DMS 273 (cell line): ENCODE results near the gene PER2.

Experiments
- DNase-seq: peaks from one replicate; lab custom pipeline; 2025; ENCODE audit not compliant: unreplicated experiment; lab: John Stamatoyannopoulos, UW

PER2 gene

DNA sequence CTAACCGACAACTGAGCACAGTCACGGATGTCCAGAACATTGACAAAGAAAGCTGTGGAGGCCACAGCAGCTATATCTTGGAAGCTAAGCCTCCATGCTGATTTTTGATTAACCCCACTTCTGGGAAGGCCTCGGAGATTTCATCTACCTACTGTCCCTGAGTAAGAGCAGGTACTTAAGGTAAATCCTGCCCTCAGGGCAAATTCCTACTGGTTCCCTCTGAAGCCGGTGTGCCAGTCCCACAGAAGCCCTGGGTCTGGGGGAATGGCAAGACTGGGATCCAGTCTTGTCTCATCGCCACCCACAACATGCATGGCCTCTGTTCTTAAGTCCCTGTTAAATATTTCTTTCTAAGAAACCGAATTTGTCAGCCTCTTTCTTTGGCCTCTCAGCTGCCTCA is 18.7 kb downstream of the PER2 start:
- DNase-seq = no peak

DNA sequence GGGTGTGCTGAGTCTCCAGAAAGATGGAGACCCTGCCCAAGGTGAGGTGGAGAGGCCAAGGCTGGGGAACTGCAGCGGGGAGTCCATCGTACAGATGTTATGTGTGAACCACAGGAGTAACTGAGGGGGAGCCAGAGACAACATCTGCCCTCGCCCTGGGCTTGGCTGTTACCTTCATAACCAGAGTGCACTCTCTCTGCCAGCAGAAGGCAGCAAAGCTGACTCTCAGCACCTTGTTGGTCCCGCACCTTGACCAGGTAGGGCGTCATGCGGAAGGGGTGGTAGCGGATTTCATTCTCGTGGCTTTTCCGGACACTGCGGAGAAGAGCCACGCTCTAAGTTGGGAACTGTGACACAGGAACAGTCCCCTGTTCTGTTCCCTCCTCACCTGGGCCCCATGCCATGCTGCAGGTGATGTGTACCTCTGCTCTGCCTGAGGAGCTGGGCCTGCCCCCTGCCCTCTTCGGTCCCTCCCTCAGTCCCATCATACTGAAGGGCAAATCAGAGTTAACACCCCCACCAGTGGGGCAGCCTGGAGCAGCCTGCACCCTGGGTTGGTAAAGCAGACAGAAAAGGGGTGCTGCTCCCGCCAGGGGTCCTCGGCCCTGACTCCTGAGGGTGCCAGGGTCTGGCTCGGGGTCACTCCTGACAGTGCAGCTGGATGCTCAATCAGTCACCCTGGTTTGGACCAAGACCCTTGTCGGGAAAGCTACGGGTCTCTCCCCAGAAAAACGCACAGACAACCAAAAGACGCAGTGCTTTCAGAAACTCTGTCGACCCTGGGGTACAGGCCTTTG is 20.3 kb downstream of the PER2 start:
- DNase-seq = no peak

DNA sequence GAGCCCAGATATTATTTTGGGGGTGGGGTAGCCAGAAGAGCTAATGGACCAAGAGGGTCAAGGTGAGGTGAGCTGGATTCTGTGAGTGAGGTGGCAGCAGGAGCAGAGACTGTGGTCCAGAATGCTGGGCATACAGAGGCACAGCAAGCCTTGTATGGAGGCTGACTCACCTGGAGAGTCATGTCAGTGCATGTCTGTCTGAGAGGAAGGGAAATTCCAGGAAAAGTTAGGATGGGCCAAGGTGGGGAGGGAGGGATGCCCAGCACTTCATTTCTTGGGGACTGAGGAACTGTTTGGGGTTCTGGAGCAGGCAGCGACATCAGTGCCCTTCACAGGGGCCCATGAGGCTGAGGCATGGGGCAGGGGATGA is 21.1 kb downstream of the PER2 start:
- DNase-seq = no peak

DNA sequence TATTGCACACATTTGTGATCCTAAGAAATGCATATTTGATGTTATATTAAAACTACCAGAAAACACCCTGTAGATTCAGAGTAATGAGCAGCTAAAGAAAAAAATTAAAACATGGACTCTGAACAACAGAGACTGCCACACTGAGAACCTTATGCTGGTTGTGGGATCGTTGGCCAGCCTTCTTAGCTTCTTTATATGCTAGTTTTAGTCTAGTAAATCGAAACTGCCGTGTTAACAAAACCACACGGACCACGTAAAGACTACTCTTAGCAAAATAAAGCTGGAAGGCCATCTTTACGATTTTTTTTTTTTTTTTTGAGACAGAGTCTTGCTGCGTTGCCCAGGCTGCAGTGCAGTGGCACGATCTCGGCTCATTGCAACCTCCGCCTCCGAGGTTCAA is 22.8 kb downstream of the PER2 start:
- no peak for DNase-seq

DNA sequence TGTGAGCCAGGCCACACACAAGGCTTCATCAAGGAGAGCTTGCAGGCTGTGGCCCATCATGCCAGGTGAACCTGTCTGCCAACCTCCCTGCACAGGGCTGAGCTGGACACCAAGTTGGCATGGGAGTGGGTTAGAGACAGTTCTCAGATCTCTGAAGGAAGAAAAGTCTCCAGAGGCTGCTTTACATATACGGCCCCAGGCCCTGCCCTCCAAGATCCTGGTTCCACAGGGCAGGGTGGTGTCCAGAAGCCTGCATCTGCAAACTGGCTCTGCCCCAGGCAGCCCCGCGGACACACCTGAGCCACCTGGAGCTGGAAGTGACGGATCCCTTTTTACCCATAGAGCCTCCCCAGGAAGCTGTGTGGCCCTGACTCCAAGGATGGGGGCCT is 24.3 kb downstream of the PER2 start:
- no peak for DNase-seq

DNA sequence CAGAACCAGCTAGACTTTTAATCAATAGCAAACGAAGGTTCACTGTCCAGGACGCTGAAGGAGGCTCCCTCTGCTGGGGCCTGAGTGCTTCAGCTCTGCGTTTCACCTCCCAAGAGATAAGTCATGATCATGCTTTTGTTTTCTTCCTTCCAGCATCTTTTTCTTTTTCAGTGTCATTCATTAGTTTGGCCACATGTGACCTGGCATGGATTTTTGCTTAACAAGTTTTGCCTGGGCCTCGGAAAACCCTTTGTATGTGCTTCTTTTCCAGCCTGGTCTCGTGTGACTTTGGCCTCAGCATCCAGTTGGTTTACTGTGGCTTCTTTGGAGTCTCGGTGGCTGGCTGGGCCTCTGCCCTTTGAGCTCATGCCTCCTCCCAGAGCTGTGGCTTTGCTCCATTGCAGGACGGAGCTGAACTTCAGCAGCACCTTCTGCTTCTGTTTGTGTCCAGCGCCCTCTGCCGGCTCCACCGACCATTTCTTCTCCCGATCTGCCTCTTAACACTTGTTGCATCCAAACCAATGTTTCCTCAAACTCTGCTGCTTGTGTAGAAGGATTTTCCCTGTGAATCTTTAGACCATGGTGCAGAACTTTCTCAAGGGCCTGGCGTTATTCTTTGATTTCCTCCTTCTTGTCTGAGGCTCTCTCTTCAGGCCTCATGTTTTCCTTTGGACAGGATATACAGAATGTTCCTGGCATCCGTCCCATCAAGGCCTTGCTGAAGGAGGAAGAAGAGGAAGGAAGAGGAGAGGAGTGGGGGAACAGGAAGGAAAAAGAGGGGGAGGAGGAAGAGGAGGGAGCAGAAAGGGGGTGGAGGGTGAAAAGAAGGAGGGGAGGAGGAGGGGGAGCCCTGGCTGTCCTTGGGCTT is 25.0 kb downstream of the PER2 start:
- peak; percentile 90 for DNase-seq

DNA sequence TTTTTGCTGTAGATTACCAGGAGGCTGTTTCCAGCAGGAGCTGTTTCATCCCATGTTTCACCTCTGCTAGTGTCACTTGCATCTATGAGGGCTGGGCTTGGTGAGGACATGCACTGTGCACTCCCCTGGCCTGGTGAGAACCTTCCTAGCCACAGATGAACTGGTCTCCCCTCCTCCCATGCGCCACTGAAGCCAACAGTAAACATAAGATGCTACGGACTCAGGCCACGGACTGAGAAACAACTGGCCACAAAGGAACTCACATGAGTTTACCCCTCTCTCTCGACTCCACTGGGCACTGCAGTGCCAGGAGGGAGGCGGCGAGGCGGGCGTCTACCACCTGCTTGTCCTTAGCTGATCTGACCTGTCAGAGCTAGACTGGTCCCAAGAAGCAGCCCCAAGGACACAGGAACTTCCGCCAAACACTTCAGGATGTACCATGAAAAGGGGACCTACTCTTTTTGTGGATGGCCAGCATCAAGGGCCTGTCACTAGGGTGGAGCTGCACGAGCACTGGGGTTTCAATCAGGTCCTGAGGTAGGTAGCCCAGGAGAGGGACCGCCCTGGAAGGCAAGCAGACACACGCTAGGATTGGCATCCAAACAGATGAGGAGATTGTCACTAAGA is 25.8 kb downstream of the PER2 start:
- DNase-seq = no peak

DNA sequence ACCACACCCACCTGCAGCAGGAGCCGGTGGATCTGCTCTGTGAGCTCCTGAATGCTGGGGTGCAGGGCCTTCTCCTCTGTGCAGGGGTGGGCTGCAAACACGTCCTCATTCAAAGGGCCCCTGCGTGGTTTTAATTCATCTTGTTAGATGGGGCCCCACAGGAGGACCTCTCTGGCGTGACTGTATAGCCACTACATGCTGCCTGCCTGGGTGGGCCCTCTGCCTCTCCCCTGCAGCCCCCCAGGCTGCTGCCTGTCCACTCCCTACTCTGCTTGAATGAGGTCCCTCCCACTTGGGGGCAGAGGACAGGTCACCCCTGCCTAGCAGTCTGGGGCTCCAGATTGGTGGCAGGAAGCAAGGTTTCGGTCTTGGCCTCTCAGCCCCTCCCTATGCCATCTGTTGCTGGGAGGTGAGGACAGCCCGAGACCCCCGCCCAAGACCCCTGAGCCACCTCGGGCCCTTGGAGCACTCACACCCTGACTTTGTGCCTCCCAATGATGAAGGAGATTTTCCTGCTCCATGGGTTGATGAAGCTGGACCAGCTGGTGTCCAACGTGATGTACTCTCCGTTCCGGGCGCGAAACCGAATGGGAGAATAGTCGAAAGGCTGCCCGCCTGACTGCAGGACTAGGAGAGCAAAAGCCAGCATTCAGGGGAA is 26.6 kb downstream of the PER2 start:
- DNase-seq = no peak

DNA sequence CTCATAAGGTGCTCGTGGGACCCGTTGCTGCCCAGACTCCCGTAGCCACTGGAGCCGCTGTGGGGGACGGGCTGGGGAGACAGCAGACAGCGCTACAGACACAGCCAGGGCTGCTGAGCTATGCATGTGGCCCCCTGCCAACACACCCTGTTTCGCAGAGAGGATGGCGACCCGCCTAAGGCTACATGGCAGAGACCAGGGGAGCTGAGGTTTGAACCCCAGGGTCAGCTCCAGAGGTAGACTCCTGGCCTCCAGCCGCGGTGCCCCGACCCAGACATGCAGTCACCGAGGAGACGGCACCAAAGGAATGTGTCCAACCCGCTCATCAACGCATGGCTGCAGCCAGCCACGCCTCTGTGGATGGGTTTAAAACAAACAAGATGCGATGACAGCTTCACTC is 27.5 kb downstream of the PER2 start:
- DNase-seq = no peak

DNA sequence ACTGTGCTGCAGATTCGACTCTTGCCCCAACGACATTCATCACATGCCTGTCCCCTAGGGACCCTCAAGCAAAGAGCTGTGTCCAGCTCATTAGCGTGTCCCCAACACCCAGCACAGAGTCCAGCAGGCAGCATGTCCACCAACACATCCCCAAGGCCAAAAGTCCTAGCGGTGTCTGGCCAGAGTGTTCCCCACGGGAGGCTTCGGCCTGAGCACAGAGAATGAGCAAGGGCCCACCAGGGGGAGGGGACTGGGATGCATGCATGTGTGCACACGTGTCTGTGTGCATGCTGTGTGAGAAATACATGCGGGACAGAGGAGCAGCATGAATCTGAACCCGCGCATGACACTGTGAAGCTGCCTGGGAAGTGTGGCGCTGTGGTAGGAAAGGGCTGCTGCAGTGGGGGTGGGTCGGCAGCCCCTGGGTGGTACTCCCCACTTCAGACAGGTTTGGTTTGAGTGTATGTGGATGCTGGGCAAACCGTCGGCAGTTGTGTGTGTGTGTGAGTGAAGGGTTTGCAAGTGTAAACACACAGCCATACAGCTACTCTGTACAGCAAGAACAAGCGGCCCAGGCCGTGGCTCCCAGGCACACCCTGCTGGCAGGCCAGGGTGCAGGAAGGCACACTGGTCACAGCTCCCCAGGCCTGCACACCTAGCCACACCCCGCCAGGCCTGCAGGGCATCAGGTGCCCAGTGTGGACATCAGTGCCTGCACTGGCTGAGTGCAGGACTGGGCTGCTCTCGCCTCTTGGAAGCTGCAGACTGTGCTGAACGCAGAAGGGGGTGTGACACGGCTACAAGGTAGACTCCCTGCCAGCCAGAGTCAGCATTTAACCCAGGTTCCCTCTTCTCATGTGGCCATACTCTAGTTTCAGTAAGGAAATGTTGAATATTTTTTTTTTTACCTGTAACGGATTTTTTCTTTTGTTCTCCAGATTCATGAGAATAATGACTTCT is 29.1 kb downstream of the PER2 start:
- peak; percentile 31 for DNase-seq

DNA sequence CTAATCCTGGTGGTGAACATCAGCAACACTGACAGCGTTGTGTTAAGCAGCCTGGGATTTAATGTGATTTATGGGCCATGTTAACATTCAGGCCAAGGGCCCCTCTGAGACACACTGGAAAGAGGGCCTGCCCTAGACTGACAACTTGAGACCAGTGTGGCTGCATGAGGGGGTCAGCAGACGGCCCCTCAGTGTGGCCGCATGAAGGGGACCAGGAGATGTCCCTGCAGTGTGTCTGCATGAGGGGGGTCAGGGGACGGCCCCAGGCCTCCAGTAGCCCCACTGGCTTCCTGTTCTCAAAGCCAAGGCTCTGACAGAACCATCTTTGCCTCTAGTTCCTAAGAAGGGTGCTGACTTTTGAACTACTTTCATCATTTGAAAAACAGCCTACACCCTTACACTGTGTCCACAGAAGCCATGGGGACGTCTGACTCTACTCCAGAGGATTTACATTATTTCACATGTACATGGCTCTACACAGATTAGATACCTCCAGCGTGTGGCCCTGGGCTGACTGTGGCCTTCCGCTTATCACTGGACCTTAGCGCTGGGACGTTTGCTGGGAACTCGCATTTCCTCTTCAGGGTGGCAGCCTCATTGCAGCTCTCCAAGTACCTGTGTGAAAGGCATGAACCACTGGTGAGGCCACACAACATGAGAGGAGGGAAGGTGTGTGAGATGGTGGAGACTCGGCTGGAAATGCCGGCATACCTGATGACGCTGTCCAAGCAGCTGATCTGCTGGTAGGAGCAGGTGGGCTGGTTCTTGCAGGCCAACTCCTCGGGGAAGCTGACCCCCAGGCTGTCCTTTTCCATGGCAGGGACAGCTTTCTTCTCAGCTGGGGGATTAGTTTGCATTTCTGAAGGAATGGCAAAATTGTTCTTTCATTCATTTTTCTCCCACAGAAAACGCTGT is 30.4 kb downstream of the PER2 start:
- DNase-seq = no peak

DNA sequence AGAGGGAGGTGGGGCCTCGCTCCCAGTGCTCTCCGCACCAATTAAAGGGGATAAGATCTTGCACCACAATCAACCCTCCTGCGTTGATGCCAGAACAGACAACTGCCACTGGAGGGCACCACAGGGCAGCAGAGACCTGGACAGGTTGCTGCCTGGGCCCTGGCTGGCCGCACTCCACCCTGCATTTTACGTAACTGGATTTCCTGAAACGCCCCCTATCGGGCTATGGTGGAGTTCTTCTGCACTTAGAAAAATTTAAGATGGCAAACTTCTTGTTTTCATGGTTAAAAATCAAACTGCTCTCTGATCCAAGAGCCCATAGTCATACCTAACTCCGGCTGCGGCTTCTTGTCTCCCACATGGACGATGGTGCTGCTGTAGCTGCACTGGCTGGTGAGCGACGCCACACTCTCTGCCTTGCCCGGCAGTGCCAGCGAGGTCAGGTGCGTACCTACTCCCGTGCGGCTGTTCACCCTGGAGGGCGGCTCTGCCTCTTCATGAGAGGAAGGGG is 31.8 kb downstream of the PER2 start:
- peak; percentile 96 for DNase-seq

DNA sequence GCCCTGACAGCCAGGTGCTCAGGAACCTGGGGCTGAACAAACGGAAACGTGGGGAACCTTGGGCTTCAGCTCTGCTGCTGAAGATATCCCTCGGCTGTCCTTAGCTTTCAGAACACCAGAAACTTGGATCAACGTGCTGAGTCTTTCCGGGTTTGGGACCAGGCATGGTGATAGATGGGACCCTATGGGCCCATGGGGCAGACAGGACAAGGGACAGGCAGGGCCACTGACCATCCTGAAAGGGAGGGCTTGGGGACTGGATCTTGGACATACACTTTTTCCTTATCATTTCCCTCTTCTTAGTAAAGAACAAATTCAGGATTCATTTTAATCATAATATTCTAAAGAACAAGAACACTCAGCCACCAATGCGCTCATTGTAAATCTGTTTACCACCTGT is 32.3 kb downstream of the PER2 start:
- DNase-seq = no peak

DNA sequence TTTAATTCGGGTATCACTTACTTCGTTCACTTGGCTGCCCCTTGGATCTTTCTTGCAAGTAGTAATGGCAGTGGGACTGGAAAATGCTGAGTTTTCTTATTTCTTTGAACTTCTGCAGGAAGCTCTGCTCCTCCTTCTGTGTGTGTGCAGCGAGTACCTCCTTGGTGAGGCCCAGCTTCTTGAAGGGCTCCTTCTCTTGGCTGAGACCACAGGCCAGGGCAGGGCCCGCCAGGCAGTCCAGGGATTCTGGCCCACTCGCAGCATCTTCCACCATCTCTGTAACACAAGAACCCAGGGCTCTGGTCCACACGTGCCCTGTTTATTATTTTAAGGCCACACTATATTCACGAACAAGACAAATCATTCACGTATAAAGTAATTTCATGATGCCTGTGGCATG is 32.8 kb downstream of the PER2 start:
- peak; percentile 57 for DNase-seq

DNA sequence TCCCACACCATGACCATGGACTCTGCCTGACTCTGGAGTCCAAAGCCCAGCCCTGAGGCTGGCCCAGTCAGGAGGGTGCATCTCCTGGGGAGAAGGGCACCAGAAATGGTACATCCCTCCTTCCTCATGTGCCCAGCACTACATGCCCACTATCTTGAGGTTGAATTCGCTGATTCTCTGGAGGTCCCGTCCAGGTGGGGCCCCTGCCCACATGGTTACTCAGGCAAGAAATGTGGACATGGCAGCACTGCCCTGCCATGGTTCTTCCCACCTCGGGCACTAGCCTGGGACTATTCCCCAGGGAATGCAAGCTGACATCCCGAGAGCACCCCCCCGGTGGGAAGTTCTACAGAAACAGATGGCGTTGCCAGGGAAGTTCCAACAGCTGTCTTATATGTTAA is 33.3 kb downstream of the PER2 start:
- peak; percentile 88 for DNase-seq

DNA sequence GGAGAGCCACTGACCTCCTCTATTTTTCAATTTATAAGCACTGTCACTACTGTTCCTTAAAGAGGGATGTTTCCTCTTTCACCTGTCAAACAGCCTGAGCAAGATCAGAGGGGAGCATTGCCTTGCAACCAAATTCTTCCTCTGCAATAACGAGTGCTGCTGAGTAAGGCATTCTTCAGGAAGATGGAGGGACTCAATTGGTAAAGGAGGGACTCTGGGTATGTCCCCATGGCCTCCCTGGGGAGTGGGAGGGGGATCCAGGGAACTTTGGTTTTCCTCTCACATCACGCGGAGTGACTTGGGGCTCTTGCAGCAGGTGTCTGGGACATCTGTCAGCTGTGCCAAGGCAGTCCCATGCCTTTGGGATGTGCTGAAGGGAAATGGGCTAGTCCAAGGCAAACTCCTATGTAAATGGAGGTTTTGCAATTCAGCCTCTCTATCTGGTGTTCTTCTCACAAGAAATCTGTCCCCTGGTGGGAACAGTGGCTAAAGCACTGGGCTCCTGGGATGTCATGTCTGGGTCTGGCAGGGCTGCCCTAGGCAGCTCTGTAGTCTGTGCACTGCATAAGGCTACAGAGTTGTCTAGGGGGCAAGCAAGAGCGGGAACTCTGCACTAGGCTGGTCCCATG is 34.2 kb downstream of the PER2 start:
- DNase-seq = no peak

DNA sequence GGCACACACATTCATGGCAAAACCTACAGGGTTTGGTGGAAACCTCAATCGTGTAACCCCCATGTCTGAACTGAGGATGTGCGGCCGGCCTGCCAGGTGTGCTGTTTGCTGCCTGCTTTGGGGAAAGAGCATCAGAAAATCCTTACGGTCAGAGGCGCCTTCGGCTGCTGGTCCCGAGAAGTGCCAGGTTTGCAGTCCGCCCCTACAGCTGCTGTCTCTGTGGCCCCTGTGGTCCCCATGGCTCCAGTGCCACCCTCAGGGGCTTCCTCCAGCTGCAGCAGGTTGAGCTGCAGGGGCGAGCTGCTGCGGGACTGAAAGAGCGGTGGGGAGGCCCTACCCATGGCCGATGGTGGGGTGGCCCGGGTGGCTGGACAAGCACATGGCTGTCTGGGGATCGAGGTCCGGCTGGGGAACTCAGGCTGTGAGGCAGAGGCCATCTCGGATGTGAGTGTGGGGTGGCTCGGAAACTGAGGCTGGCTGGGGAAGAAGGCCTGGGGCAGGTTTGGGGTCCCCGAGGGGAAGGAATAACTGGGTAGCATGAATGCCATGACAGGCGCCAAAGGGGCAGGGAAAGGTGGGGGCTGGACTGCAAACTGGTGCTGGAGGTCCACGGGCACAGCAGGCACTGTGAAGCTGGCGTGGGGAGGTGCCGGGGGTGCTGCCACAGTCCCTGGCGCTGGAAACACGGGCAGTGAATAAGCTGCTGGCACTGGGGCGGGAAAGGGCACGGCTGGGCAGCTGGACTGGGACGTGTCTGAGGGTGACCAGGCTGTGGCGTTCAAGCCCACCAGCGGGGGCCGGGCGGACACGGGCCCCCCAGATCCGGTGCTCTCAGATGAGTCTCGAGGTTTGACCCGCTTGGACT is 35.4 kb downstream of the PER2 start:
- DNase-seq = no peak

DNA sequence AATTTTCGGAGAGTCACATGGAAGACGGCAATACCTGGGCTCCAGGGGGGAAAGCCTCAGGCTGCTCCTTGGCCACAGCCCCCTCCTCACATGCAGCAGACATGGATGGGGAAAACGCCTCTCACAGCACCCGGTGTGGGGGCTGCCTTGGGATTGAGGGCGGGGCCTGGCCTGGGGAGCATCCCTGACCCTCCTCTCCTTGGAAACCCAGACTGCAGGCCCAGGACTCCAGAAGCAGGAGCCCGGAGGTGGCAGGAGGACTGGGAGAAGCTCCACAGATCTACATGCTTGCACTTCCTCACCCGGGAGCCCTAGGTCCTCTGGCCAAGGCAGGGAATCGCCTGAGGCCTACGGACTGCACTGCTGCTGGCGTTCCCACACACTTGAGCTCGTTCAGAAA is 36.4 kb downstream of the PER2 start:
- DNase-seq = no peak
